Measurements from ENCODE around the gene LTF. TPM values are rescaled to one million over a fixed set of nuclear protein-coding genes. Genes with fewer than 3 reads are reported as not detected.

The LTF gene
- total RNA-seq, 1 donor from 2014 or later, result under 0.01 TPM

- no peaks in the 10 kb centered on the region for H3K36me3 ChIP-seq (ENCODE audit: control insufficient read depth, insufficient read depth, low read length)
- no peak for TF ChIP-seq CTCF (IDR thresholded peaks at IDR 0.05; ENCODE audit: insufficient read depth, low read length, severe bottlenecking)
- H3K4me3 ChIP-seq (ENCODE audit: low read depth, low read length), result no peak overlapping the region
- FAIRE-seq (no peak), DNase-seq (ENCODE audit: low read depth) (no peak)
- H3K27me3 ChIP-seq (ENCODE audit: control insufficient read depth, insufficient read depth, low read length), result no peaks in the 10 kb centered on the region
These were observed 50.8 kb downstream of the LTF start for GRCh38 chr3:46413951-46414350.

GRCh38 chr3:46412786-46413298, 51.9 kb downstream of the LTF start:
- Histone ChIP-seq H3K4me3 (ENCODE audit: low read depth, low read length) (no peak overlapping the region), H3K27me3 (ENCODE audit: control insufficient read depth, insufficient read depth, low read length) (no peaks in the 10 kb centered on the region)

GRCh38 chr3:46411271-46411670, 53.4 kb downstream of the LTF start:
- TF ChIP-seq CTCF (IDR thresholded peaks at IDR 0.05; ENCODE audit: insufficient read depth, low read length, severe bottlenecking), result no peak
- Histone ChIP-seq H3K36me3 (ENCODE audit: control insufficient read depth, insufficient read depth, low read length) (no peaks in the 10 kb centered on the region), H3K27me3 (ENCODE audit: control insufficient read depth, insufficient read depth, low read length) (no peaks in the 10 kb centered on the region), H3K4me3 (ENCODE audit: low read depth, low read length) (no peak overlapping the region)
- no peak for DNase-seq (ENCODE audit: low read depth)
- FAIRE-seq, result no peak

More at GRCh38 chr3:46412786-46413298, 51.9 kb downstream of the LTF start:
- no peak for TF ChIP-seq CTCF (IDR thresholded peaks at IDR 0.05; ENCODE audit: insufficient read depth, low read length, severe bottlenecking)
- DNase-seq (ENCODE audit: low read depth) (no peak), FAIRE-seq (no peak)
- H3K36me3 ChIP-seq (ENCODE audit: control insufficient read depth, insufficient read depth, low read length), result no peaks in the 10 kb centered on the region

- no peak for DNase-seq (ENCODE audit: low read depth)
- Histone ChIP-seq H3K27me3 (ENCODE audit: control insufficient read depth, insufficient read depth, low read length) (no peaks in the 10 kb centered on the region), H3K4me3 (ENCODE audit: low read depth, low read length) (no peak overlapping the region), H3K36me3 (ENCODE audit: control insufficient read depth, insufficient read depth, low read length) (no peaks in the 10 kb centered on the region)
- FAIRE-seq, result no peak
- TF ChIP-seq CTCF (IDR thresholded peaks at IDR 0.05; ENCODE audit: insufficient read depth, low read length, severe bottlenecking), result no peak
These were observed 54.0 kb downstream of the LTF start for GRCh38 chr3:46410669-46411068.

GRCh38 chr3:46409739-46410489, 54.8 kb downstream of the LTF start:
- DNase-seq (ENCODE audit: low read depth), result no peak
- TF ChIP-seq CTCF (IDR thresholded peaks at IDR 0.05; ENCODE audit: insufficient read depth, low read length, severe bottlenecking), result no peak
- no peaks in the 10 kb centered on the region for H3K27me3 ChIP-seq (ENCODE audit: control insufficient read depth, insufficient read depth, low read length)
- no peaks in the 10 kb centered on the region for H3K36me3 ChIP-seq (ENCODE audit: control insufficient read depth, insufficient read depth, low read length)
- no peak overlapping the region for H3K4me3 ChIP-seq (ENCODE audit: low read depth, low read length)
- FAIRE-seq, result no peak

Measured in bronchial epithelial cell (primary cell).